Endothelial cell of umbilical vein (primary cell): Measurements from ENCODE around the gene RNF121. TPM values are rescaled to one million over a fixed set of nuclear protein-coding genes. Genes with fewer than 3 reads are reported as not detected.

Experiments used
- BruUV-seq: library from RNA; stranded (reverse); fragments of 400-500 nt; replicated peaks from 2 replicates; lab custom pipeline; 2021; lab: Mats Ljungman, UMichigan
- CTCF ChIA-PET: fragments of 300-600, 350-600 bp; sonication (Branson Sonifier 250); formaldehyde crosslinking; loops from one replicate; lab custom pipeline; 2021; ENCODE audit warnings: antibody characterized with exemption, inconsistent platforms; lab: Charles Lee
- POLR2A ChIA-PET: fragments of 300-600, 350-600 bp; sonication (Branson Sonifier 250); formaldehyde crosslinking; loops from one replicate; lab custom pipeline; 2021; ENCODE audit warnings: antibody characterized with exemption, inconsistent platforms; lab: Charles Lee
- DNase-seq: peaks from one replicate; pipeline ENCODE4 v3.0.0-alpha.2; 2011; ENCODE audit warnings: low read depth, low spot score
- FAIRE-seq: peaks from 2 replicates; lab custom pipeline; 2011; peaks lifted over from hg19 to GRCh38; lab: Jason Lieb, UNC
- H2AFZ ChIP-seq: 2 replicates; pipeline ENCODE4 v1.6.0; 2012; ENCODE audit warnings: low read depth, low read length, control low read depth, inconsistent platforms
- H3K27ac ChIP-seq: 2 replicates; pipeline ENCODE4 v1.5.1; 2011; ENCODE audit warnings: low read depth, mild to moderate bottlenecking, control low read depth, low read length, moderate library complexity; ENCODE audit not compliant: insufficient read depth
- H3K27me3 ChIP-seq, 2 experiments: 2 replicates each; pipeline versions ENCODE4 v1.6.0 to v1.6.1; 2011; ENCODE audit warnings: low read length in 2 of 2, mixed read lengths in 1 of 2; ENCODE audit not compliant: control insufficient read depth in 2 of 2, insufficient read depth in 2 of 2
- H3K36me3 ChIP-seq, 2 experiments: 2 replicates in 1 of 2; 3 replicates in 1 of 2; pipeline ENCODE4 v1.5.1; 2011; ENCODE audit warnings: low read length in 2 of 2, mild to moderate bottlenecking in 1 of 2, moderate library complexity in 1 of 2; ENCODE audit not compliant: control insufficient read depth in 2 of 2, insufficient read depth in 2 of 2; ENCODE audit errors: extremely low read depth in 1 of 2
- H3K4me1 ChIP-seq: 3 replicates; pipeline ENCODE4 v1.5.1; 2011; ENCODE audit warnings: mild to moderate bottlenecking, low read length; ENCODE audit not compliant: control insufficient read depth, insufficient read depth; ENCODE audit errors: extremely low read depth
- H3K4me2 ChIP-seq: 2 replicates; pipeline ENCODE4 v1.6.1; 2011; ENCODE audit warnings: low read length, control low read depth, mixed read lengths; ENCODE audit not compliant: insufficient read depth
- H3K4me3 ChIP-seq, 3 experiments: fragments of 200-600 bp in 1 of 3; sonication (generic), shearing (Covaris generic) in 1 of 3; replicated peaks in 1 of 3; 2 replicates each; pipeline ENCODE4 v1.5.1; 2011 to 2016; ENCODE audit warnings: control low read depth in 3 of 3, low read length in 3 of 3, mild to moderate bottlenecking in 2 of 3, inconsistent platforms in 1 of 3, low read depth in 1 of 3, moderate library complexity in 1 of 3; ENCODE audit not compliant: insufficient read depth in 1 of 3
- H3K79me2 ChIP-seq: 2 replicates; pipeline ENCODE4 v1.6.0; 2012; ENCODE audit warnings: low read length, inconsistent platforms; ENCODE audit not compliant: control insufficient read depth, insufficient read depth
- H3K9ac ChIP-seq: replicated peaks from 2 replicates; pipeline ENCODE3; 2011; ENCODE audit warnings: low read length, control low read depth; ENCODE audit not compliant: insufficient read depth; ENCODE audit errors: extremely low read depth
- H3K9me1 ChIP-seq: replicated peaks from 3 replicates; pipeline ENCODE4 v1.6.0; 2011; ENCODE audit warnings: mild to moderate bottlenecking, low read length; ENCODE audit not compliant: control insufficient read depth, insufficient read depth; ENCODE audit errors: extremely low read depth
- H3K9me3 ChIP-seq: replicated peaks from 2 replicates; pipeline ENCODE4 v1.5.1; 2012; ENCODE audit warnings: low read length, inconsistent platforms; ENCODE audit not compliant: control insufficient read depth, insufficient read depth
- H4K20me1 ChIP-seq: replicated peaks from 2 replicates; pipeline ENCODE3; 2011; ENCODE audit warnings: mild to moderate bottlenecking, low read length; ENCODE audit not compliant: control insufficient read depth, insufficient read depth; ENCODE audit errors: extremely low read depth
- CTCF ChIP-seq, 2 donors: IDR thresholded peaks; 1 replicate in 1 of 2; 2 replicates in 1 of 2; pipeline ENCODE4 v1.5.1; 2011; ENCODE audit warnings: low read length in 2 of 2, mild to moderate bottlenecking in 2 of 2, moderate library complexity in 2 of 2, control low read depth in 1 of 2, inconsistent platforms in 1 of 2, low read depth in 1 of 2; ENCODE audit not compliant: insufficient read depth in 1 of 2; ENCODE audit errors: extremely low read depth in 1 of 2
- EZH2 ChIP-seq: IDR thresholded peaks from 2 replicates; pipeline ENCODE4 v1.6.1; 2012; ENCODE audit warnings: borderline replicate concordance, low read depth, mild to moderate bottlenecking, moderate library complexity, low read length, inconsistent platforms; ENCODE audit not compliant: severe bottlenecking
- FOS ChIP-seq: IDR thresholded peaks from 2 replicates; pipeline ENCODE4 v1.6.1; 2011; ENCODE audit warnings: mild to moderate bottlenecking, low read length, moderate library complexity, borderline replicate concordance; ENCODE audit not compliant: insufficient read depth
- GATA2 ChIP-seq: IDR thresholded peaks from 2 replicates; pipeline ENCODE4 v1.7.0; 2011; ENCODE audit warnings: low read depth, mild to moderate bottlenecking, moderate library complexity, mixed read lengths, low read length; ENCODE audit not compliant: insufficient read length, insufficient read depth
- JUN ChIP-seq: IDR thresholded peaks from 2 replicates; pipeline ENCODE4 v1.6.1; 2011; ENCODE audit warnings: borderline replicate concordance, low read depth; ENCODE audit not compliant: insufficient read length, insufficient read depth
- MAX ChIP-seq: IDR thresholded peaks from 2 replicates; pipeline ENCODE4 v1.6.1; 2011; ENCODE audit not compliant: insufficient read depth, insufficient read length
- MYC ChIP-seq: IDR thresholded peaks from one replicate; pipeline ENCODE4 v1.6.1; 2011; ENCODE audit warnings: mild to moderate bottlenecking, low read depth, low read length
- POLR2A ChIP-seq: IDR thresholded peaks from 2 replicates; pipeline ENCODE4 v1.6.1; 2012; ENCODE audit warnings: low read depth, mild to moderate bottlenecking, control low read depth, low read length
- POLR2AphosphoS5 ChIP-seq: IDR thresholded peaks from 2 replicates; pipeline ENCODE4 v1.6.1; 2012; ENCODE audit warnings: low read depth, mild to moderate bottlenecking, control low read depth, low read length, moderate library complexity; ENCODE audit not compliant: insufficient read depth
- dilution Hi-C: fragments of 300-500 bp; cut with MboI; formaldehyde crosslinking; loops from one replicate; pipeline ENCODE4 v1.15.0; 2019; ENCODE audit warnings: low sequenced_read_pairs; ENCODE audit not compliant: extremely low pct_ligation_motif_present
- intact Hi-C: fragments of 100-400 bp; cut with micrococcal nuclease; formaldehyde crosslinking; loops from one replicate; pipeline ENCODE4 v1.10.0; 2022
- polyA plus RNA-seq, 4 experiments: library from polyadenylated mRNA; depleted of rRNA in 3 of 4; stranded (reverse) in 3 of 4; unstranded in 1 of 4; fragments of >200 nt; gene quantifications; 2 replicates each; pipeline versions ENCODE4 v1.2.1 to v1.2.3, GENCODE V29; 2011 to 2012; ENCODE audit warnings: missing spikeins in 1 of 4
- total RNA-seq: library from RNA; stranded (reverse); gene quantifications from 2 replicates; pipeline ENCODE4 v1.2.3, GENCODE V29; 2021

The RNF121 gene
- total and polyA plus RNA-seq, 2 donors (not counting 3 experiments of a cell fraction or from before 2014, with no cell fraction given), result 61.4 to 99.9 TPM

GRCh38 chr11:72026090-72026489, 97.2 kb downstream of the RNF121 start:
- intact Hi-C loops, result no loop called here
- Histone ChIP-seq H3K9me1 (no peaks in the 10 kb centered on the region), H3K4me3 (no peak overlapping the region), H2AFZ (no peak overlapping the region), H3K36me3 (peaks cover 43 to 48% of the 10 kb centered on the region in 2 experiments), H3K27ac (no peak overlapping the region), H3K79me2 (peaks cover 47% of the 10 kb centered on the region), H4K20me1 (peaks cover 3% of the 10 kb centered on the region), H3K4me2 (no peak overlapping the region), H3K27me3 (no peaks in the 10 kb centered on the region), H3K4me1 (peaks cover 6% of the 10 kb centered on the region), H3K9ac (no peak overlapping the region), H3K9me3 (no peaks in the 10 kb centered on the region)
- no peak for DNase-seq
- TF ChIP-seq JUN (no peak), POLR2AphosphoS5 (no peak), MAX (no peak), FOS (no peak), MYC (no peak), POLR2A (no peak), CTCF (IDR thresholded peaks at IDR 0.05; ENCODE audit: extremely low read depth in 1 of 2, insufficient read depth in 1 of 2, low read depth in 1 of 2, low read length in 2 of 2) (no peak), GATA2 (no peak), EZH2 (no peak)
- BruUV-seq, result no TSS peak
- FAIRE-seq, result no peak
- dilution Hi-C loops, result loop anchor here (10.0 kb wide), 1 partner anchor 59 kb away; the partner anchor contains the start of genes LRRC51 and NUMA1
- ChIA-PET POLR2A (interaction anchor here (1.1 to 1.4 kb wide), 2 partner anchors 12 to 68 kb away, joined by 3 read pairs; no protein-coding TSS in a partner anchor), CTCF (interaction anchor here (1.3 to 7.9 kb wide), 16 partner anchors 11 to 404 kb away, joined by 3 to 402 read pairs (median 44); partner anchors contain the start of gene NUMA1)
